Activated CD4-positive, alpha-beta T cell treated with anti-CD3 and anti-CD28 coated beads for 36 hours (primary cell): Measurements from ENCODE around the gene CAMSAP2. TPM values are rescaled to one million over a fixed set of nuclear protein-coding genes. Genes with fewer than 3 reads are reported as not detected.

Source experiments
- ATAC-seq: fragments of 200-7000 bp; cut with Tn5 transposase; one replicate; pipeline ENCODE4 v1.10.0; 2021; ENCODE audit warnings: mild to moderate bottlenecking, moderate library complexity
- CTCF ChIA-PET: fragments of 350-600 bp; sonication (Branson Sonifier 250); formaldehyde crosslinking; loops from one replicate; lab custom pipeline; 2021; ENCODE audit warnings: antibody characterized with exemption; lab: Charles Lee
- POLR2A ChIA-PET: fragments of 350-600 bp; sonication (Branson Sonifier 250); formaldehyde crosslinking; loops from one replicate; lab custom pipeline; 2021; ENCODE audit warnings: antibody characterized with exemption, inconsistent platforms; lab: Charles Lee
- DNase-seq: peaks from one replicate; pipeline ENCODE4 v3.0.0-alpha.2; 2020
- H3K27ac Mint-ChIP-seq: one replicate; pipeline ENCODE4 v1.8.0; 2021; ENCODE audit warnings: mixed read lengths
- H3K27me3 Mint-ChIP-seq: one replicate; pipeline ENCODE4 v1.8.0; 2021; ENCODE audit warnings: mixed read lengths
- H3K36me3 Mint-ChIP-seq: one replicate; pipeline ENCODE4 v1.8.0; 2021; ENCODE audit warnings: low read depth, mixed read lengths
- H3K4me1 Mint-ChIP-seq: one replicate; pipeline ENCODE4 v1.8.0; 2021; ENCODE audit warnings: mixed read lengths
- H3K4me3 Mint-ChIP-seq: one replicate; pipeline ENCODE4 v1.8.0; 2021; ENCODE audit warnings: mild to moderate bottlenecking, moderate library complexity, mixed read lengths
- H3K9me3 Mint-ChIP-seq: one replicate; pipeline ENCODE4 v1.8.0; 2021; ENCODE audit warnings: low read depth, mixed read lengths
- intact Hi-C, 2 experiments: fragments of 100-400 bp; cut with DNase I in 1 of 2; cut with micrococcal nuclease in 1 of 2; formaldehyde crosslinking; loops; one replicate each; pipeline versions ENCODE4 v1.14.2 to v1.15.1; 2022 to 2024; cut with DNase I, micrococcal nuclease
- total RNA-seq, 2 experiments: library from RNA; stranded (reverse); gene quantifications; one replicate each; pipeline ENCODE4 v1.2.3, GENCODE V29; 2021

The CAMSAP2 gene
- total RNA-seq, 2 experiments from 2014 or later: 2.3 to 3.0 TPM

GRCh38 chr1:200846398-200846797, 107.7 kb downstream of the CAMSAP2 start:
- H3K4me3 Mint-ChIP-seq: no peak overlapping the region
- no peaks in the 10 kb centered on the region for H3K4me1 Mint-ChIP-seq
- no peaks in the 10 kb centered on the region for H3K9me3 Mint-ChIP-seq
- no peak for DNase-seq
- CTCF ChIA-PET: interaction anchor here (0.6 to 1.0 kb wide), 3 partner anchors 64 to 177 kb away, joined by 3 to 4 read pairs (median 3); partner anchors contain the start of gene KIF21B
- peaks cover 20% of the 10 kb centered on the region for H3K36me3 Mint-ChIP-seq
- ATAC-seq: no peak
- intact Hi-C loops: no loop called here
- no peaks in the 10 kb centered on the region for H3K27me3 Mint-ChIP-seq
- POLR2A ChIA-PET: no interaction called here
- H3K27ac Mint-ChIP-seq: no peak overlapping the region

GRCh38 chr1:200849430-200849829, 110.7 kb downstream of the CAMSAP2 start:
- POLR2A ChIA-PET: no interaction called here
- H3K27me3 Mint-ChIP-seq: no peaks in the 10 kb centered on the region
- CTCF ChIA-PET: interaction anchor here (0.6 to 1.6 kb wide), 2 partner anchors 18 to 366 kb away, joined by 3 read pairs; no protein-coding TSS in a partner anchor
- peaks cover 4% of the 10 kb centered on the region for H3K4me1 Mint-ChIP-seq
- no peaks in the 10 kb centered on the region for H3K9me3 Mint-ChIP-seq
- no peak overlapping the region for H3K27ac Mint-ChIP-seq
- ATAC-seq (no peak), DNase-seq (no peak)
- peaks cover 26% of the 10 kb centered on the region for H3K36me3 Mint-ChIP-seq
- H3K4me3 Mint-ChIP-seq: no peak overlapping the region
- intact Hi-C loops: no loop called here

- H3K4me3 Mint-ChIP-seq: no peak overlapping the region
- peaks cover 26% of the 10 kb centered on the region for H3K36me3 Mint-ChIP-seq
- DNase-seq (no peak), ATAC-seq (no peak)
- peaks cover 4% of the 10 kb centered on the region for H3K4me1 Mint-ChIP-seq
- ChIA-PET POLR2A (no interaction called here), CTCF (interaction anchor here (0.8 to 0.9 kb wide), 2 partner anchors 9 to 78 kb away, joined by 3 to 4 read pairs; no protein-coding TSS in a partner anchor)
- no peak overlapping the region for H3K27ac Mint-ChIP-seq
- intact Hi-C loops: no loop called here
- no peaks in the 10 kb centered on the region for H3K9me3 Mint-ChIP-seq
- H3K27me3 Mint-ChIP-seq: no peaks in the 10 kb centered on the region
These were observed 111.9 kb downstream of the CAMSAP2 start for GRCh38 chr1:200850554-200850953.

GRCh38 chr1:200856716-200857357, 118.1 kb downstream of the CAMSAP2 start:
- peak; percentile 78 for ATAC-seq
- POLR2A ChIA-PET: interaction anchor here (1.1 kb wide), 1 partner anchor 31 kb away, joined by 4 read pairs; no protein-coding TSS in a partner anchor
- no peak for DNase-seq
- no peak overlapping the region for H3K4me3 Mint-ChIP-seq
- CTCF ChIA-PET: interaction anchor here (0.6 to 1.1 kb wide), 3 partner anchors 9 to 170 kb away, joined by 3 read pairs; no protein-coding TSS in a partner anchor
- intact Hi-C loops: no loop called here
- H3K27ac Mint-ChIP-seq: no peak overlapping the region
- H3K27me3 Mint-ChIP-seq: no peaks in the 10 kb centered on the region
- no peaks in the 10 kb centered on the region for H3K9me3 Mint-ChIP-seq
- H3K36me3 Mint-ChIP-seq: peaks cover 13% of the 10 kb centered on the region
- peaks cover 7% of the 10 kb centered on the region for H3K4me1 Mint-ChIP-seq

GRCh38 chr1:200857804-200858203, 119.1 kb downstream of the CAMSAP2 start:
- no peak for ATAC-seq
- intact Hi-C loops: no loop called here
- ChIA-PET POLR2A (no interaction called here), CTCF (interaction anchor here (0.6 kb wide), 1 partner anchor 17 kb away, joined by 3 read pairs; no protein-coding TSS in a partner anchor)
- DNase-seq: no peak
- Mint-ChIP-seq H3K27ac (no peak overlapping the region), H3K27me3 (no peaks in the 10 kb centered on the region), H3K4me3 (no peak overlapping the region), H3K36me3 (peaks cover 9% of the 10 kb centered on the region), H3K9me3 (no peaks in the 10 kb centered on the region), H3K4me1 (peaks cover 12% of the 10 kb centered on the region)

GRCh38 chr1:200861937-200862647, 123.4 kb downstream of the CAMSAP2 start:
- ATAC-seq (peak; percentile 31), DNase-seq (no peak)
- no peak overlapping the region for H3K27ac Mint-ChIP-seq
- no peak overlapping the region for H3K4me3 Mint-ChIP-seq
- peaks cover 26% of the 10 kb centered on the region for H3K4me1 Mint-ChIP-seq
- no peaks in the 10 kb centered on the region for H3K9me3 Mint-ChIP-seq
- H3K27me3 Mint-ChIP-seq: peaks cover 10% of the 10 kb centered on the region
- intact Hi-C loops: loop anchor here in 1 of 2 experiments (2.0 kb wide), 1 partner anchor 15 kb away; no protein-coding TSS in a partner anchor
- ChIA-PET POLR2A (interaction anchor here (0.6 kb wide), 1 partner anchor 920 kb away, joined by 3 read pairs; no protein-coding TSS in a partner anchor), CTCF (interaction anchor here (0.6 to 0.7 kb wide), 2 partner anchors 27 to 180 kb away, joined by 3 read pairs; no protein-coding TSS in a partner anchor)
- H3K36me3 Mint-ChIP-seq: peaks cover 4% of the 10 kb centered on the region

GRCh38 chr1:200862713-200863415, 124.2 kb downstream of the CAMSAP2 start:
- Mint-ChIP-seq H3K4me3 (no peak overlapping the region), H3K9me3 (no peaks in the 10 kb centered on the region), H3K4me1 (peaks cover 32% of the 10 kb centered on the region), H3K36me3 (peaks cover 4% of the 10 kb centered on the region), H3K27ac (no peak overlapping the region), H3K27me3 (peaks cover 17% of the 10 kb centered on the region)
- POLR2A ChIA-PET: interaction anchor here (0.6 to 0.8 kb wide), 3 partner anchors 16 to 921 kb away, joined by 3 to 8 read pairs (median 3); no protein-coding TSS in a partner anchor
- no peak for ATAC-seq
- DNase-seq: no peak
- intact Hi-C loops: loop anchor here in 1 of 2 experiments (2.0 kb wide), 1 partner anchor 14 kb away; no protein-coding TSS in a partner anchor
- CTCF ChIA-PET: interaction anchor here (0.6 kb wide), 1 partner anchor 181 kb away, joined by 3 read pairs; no protein-coding TSS in a partner anchor

- no peak for DNase-seq
- peaks cover 4% of the 10 kb centered on the region for H3K36me3 Mint-ChIP-seq
- intact Hi-C loops: loop anchor here (1.0 to 5.0 kb wide), 6 partner anchors 12 to 41 kb away; no protein-coding TSS in a partner anchor
- CTCF ChIA-PET: interaction anchor here (0.6 to 2.6 kb wide), 8 partner anchors 8 to 1946 kb away, joined by 3 to 20 read pairs (median 3); no protein-coding TSS in a partner anchor
- H3K4me1 Mint-ChIP-seq: peaks cover 46% of the 10 kb centered on the region
- H3K4me3 Mint-ChIP-seq: no peak overlapping the region
- POLR2A ChIA-PET: interaction anchor here (1.4 kb wide), 1 partner anchor 11 kb away, joined by 13 read pairs; no protein-coding TSS in a partner anchor
- no peak for ATAC-seq
- H3K27ac Mint-ChIP-seq: no peak overlapping the region
- no peaks in the 10 kb centered on the region for H3K9me3 Mint-ChIP-seq
- H3K27me3 Mint-ChIP-seq: peaks cover 31% of the 10 kb centered on the region
These were observed 127.4 kb downstream of the CAMSAP2 start for GRCh38 chr1:200866116-200866515.

GRCh38 chr1:200866521-200866920, 127.8 kb downstream of the CAMSAP2 start:
- H3K27ac Mint-ChIP-seq: no peak overlapping the region
- peaks cover 35% of the 10 kb centered on the region for H3K27me3 Mint-ChIP-seq
- no peak overlapping the region for H3K4me3 Mint-ChIP-seq
- POLR2A ChIA-PET: interaction anchor here (1.4 kb wide), 1 partner anchor 11 kb away, joined by 13 read pairs; no protein-coding TSS in a partner anchor
- ATAC-seq (peak; percentile 84), DNase-seq (peak; percentile 75)
- H3K4me1 Mint-ChIP-seq: peaks cover 48% of the 10 kb centered on the region
- CTCF ChIA-PET: interaction anchor here (0.6 to 2.6 kb wide), 8 partner anchors 8 to 1947 kb away, joined by 3 to 20 read pairs (median 3); no protein-coding TSS in a partner anchor
- H3K9me3 Mint-ChIP-seq: no peaks in the 10 kb centered on the region
- intact Hi-C loops: loop anchor here (1.0 to 5.0 kb wide), 6 partner anchors 12 to 41 kb away; no protein-coding TSS in a partner anchor
- peaks cover 4% of the 10 kb centered on the region for H3K36me3 Mint-ChIP-seq

GRCh38 chr1:200867018-200867811, 128.5 kb downstream of the CAMSAP2 start:
- Mint-ChIP-seq H3K36me3 (peaks cover 4% of the 10 kb centered on the region), H3K27me3 (peaks cover 42% of the 10 kb centered on the region), H3K27ac (no peak overlapping the region), H3K9me3 (no peaks in the 10 kb centered on the region), H3K4me1 (peaks cover 44% of the 10 kb centered on the region), H3K4me3 (no peak overlapping the region)
- no peak for ATAC-seq
- ChIA-PET CTCF (interaction anchor here (0.6 to 2.6 kb wide), 4 partner anchors 12 to 106 kb away, joined by 3 to 20 read pairs (median 4); no protein-coding TSS in a partner anchor), POLR2A (interaction anchor here (1.4 kb wide), 1 partner anchor 10 kb away, joined by 13 read pairs; no protein-coding TSS in a partner anchor)
- intact Hi-C loops: loop anchor here in 1 of 2 experiments (2.0 to 5.0 kb wide), 3 partner anchors 14 to 40 kb away; no protein-coding TSS in a partner anchor
- DNase-seq: peak; percentile 42
